NCI-H1694 treated with DMSO at 0.1 percent for 48 hours (cell line): ENCODE results near the gene CORO2B.

Source experiments
- DNase-seq: peaks from one replicate; lab custom pipeline; 2025; lab: John Stamatoyannopoulos, UW

CORO2B gene

GRCh38 chr15:68775671-68776476 is 197.1 kb downstream of the CORO2B start:
- DNase-seq = no peak

GRCh38 chr15:68776477-68777270 is 197.9 kb downstream of the CORO2B start:
- no peak for DNase-seq
